Stimulated activated CD4-positive, alpha-beta T cell treated with anti-CD3 and anti-CD28 coated beads, Interleukin-1b, Interleukin-23, amount 100 ng/mL, for 24 hours (primary cell): ENCODE data around the gene SOD3.

Experiments
- DNase-seq, 4 experiments: peaks; one replicate each; pipeline ENCODE4 v3.0.0-alpha.2; 2020; ENCODE audit warnings: low read depth in 4 of 4, low spot score in 1 of 4

The SOD3 gene

GRCh38 chr4:24840826-24841543 is 45.6 kb downstream of the SOD3 start:
- no peak for DNase-seq

- DNase-seq: no peak
These were observed 47.0 kb downstream of the SOD3 start for GRCh38 chr4:24842356-24842755.

GRCh38 chr4:24843096-24843495 is 47.7 kb downstream of the SOD3 start:
- DNase-seq: no peak

- DNase-seq: no peak
These were observed 49.8 kb downstream of the SOD3 start for GRCh38 chr4:24845132-24845531.

- no peak for DNase-seq
These were observed 50.5 kb downstream of the SOD3 start for GRCh38 chr4:24845902-24846301.

- no peak for DNase-seq
These were observed 51.3 kb downstream of the SOD3 start for GRCh38 chr4:24846716-24847115.

GRCh38 chr4:24849351-24849750 is 54.0 kb downstream of the SOD3 start:
- DNase-seq: no peak

GRCh38 chr4:24849756-24850155 is 54.4 kb downstream of the SOD3 start:
- no peak for DNase-seq
